Sigmoid colon (tissue), 4 donors: ENCODE measurements around the gene NOC4L.

Experiments
- CTCF ChIP-seq, 4 experiments: fragments of 450-650 bp in 3 of 4; fragments of 200-600 bp in 1 of 4; IDR thresholded peaks; one replicate each; pipeline ENCODE4 v1.5.1; 2016 to 2019; ENCODE audit warnings: antibody characterized with exemption in 4 of 4, mild to moderate bottlenecking in 3 of 4, moderate library complexity in 2 of 4
- EP300 ChIP-seq, 4 donors: sonication (generic); formaldehyde crosslinking; IDR thresholded peaks; one replicate each; pipeline ENCODE4 v1.6.1; 2017; ENCODE audit warnings: antibody characterized with exemption in 4 of 4
- POLR2A ChIP-seq, 2 donors: fragments of 450-650 bp; IDR thresholded peaks; one replicate each; pipeline ENCODE4 v1.6.1; 2016; ENCODE audit warnings: antibody characterized with exemption in 2 of 2, mild to moderate bottlenecking in 2 of 2, moderate library complexity in 2 of 2
- POLR2AphosphoS5 ChIP-seq, 4 donors: sonication (generic); formaldehyde crosslinking; IDR thresholded peaks; one replicate each; pipeline ENCODE4 v1.6.1; 2017; ENCODE audit warnings: antibody characterized with exemption in 4 of 4

GRCh38 chr12:132144115-132144809 is at the start of gene NOC4L, which contains the start of gene DDX51:
- no peak for TF ChIP-seq CTCF (IDR thresholded peaks at IDR 0.05)
- TF ChIP-seq POLR2A (IDR thresholded peaks at IDR 0.05): peak; percentile 12 to 36
- peak; percentile 82 to 93 (median 90) for TF ChIP-seq POLR2AphosphoS5 (IDR thresholded peaks at IDR 0.05)
- TF ChIP-seq EP300 (IDR thresholded peaks at IDR 0.05): peak in 2 of 4 donors; percentile 19 to 78
